Right ventricle myocardium inferior (tissue), 1 donor: ENCODE data around the gene CBL. TPM values are rescaled to one million over a fixed set of nuclear protein-coding genes. Genes with fewer than 3 reads are reported as not detected.
A peak's percentile ranks its signal among the peaks of the same experiment; 100 is the strongest.

Source experiments
- ATAC-seq: fragments of 200-7000 bp; cut with Tn5 transposase; one replicate; pipeline ENCODE4 v1.9.1; 2020; ENCODE audit warnings: mild to moderate bottlenecking, moderate library complexity
- DNase-seq: peaks from one replicate; pipeline ENCODE4 v3.0.0; 2021; ENCODE audit errors: missing footprints
- intact Hi-C: fragments of 100-400 bp; cut with DNase I; formaldehyde crosslinking; loops from one replicate; pipeline ENCODE4 v1.11.0; 2022
- total RNA-seq: library from RNA; stranded (reverse); fragmentation: NEBNext Ultra II Directional; extraction: Animal tissue kit (Norgen Biotek cat#: 25700); gene quantifications from one replicate; pipeline ENCODE4 v1.2.1, GENCODE V29; 2021
- donor health status: DM: no; HTN: yes; CAD: no; lungs with severe emphysema.

CBL gene
- total RNA-seq, 1 donor from 2014 or later: 7.1 TPM

DNA sequence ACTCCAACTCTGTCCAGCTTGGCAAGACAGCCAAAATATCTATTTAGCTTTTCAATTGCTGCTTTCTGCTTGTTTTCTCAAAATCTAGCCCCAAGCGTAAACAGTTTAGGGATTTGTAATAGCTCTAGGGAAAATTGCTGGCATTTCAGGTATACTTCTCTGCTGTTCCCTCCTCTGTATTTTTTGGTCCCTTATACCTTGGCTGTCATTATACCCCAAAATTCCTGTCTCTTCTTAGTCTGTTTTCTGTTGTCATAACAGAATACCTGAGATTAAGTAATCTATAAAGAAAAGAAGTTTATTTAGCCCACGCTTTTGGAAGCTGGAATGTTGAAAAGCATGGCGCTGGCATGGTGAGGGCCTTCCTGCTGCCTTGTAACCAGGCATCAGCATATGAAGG is 87.3 kb downstream of the CBL start:
- ATAC-seq (no peak), DNase-seq (no peak)
- intact Hi-C loops: no loop called here

- intact Hi-C loops: no loop called here
- DNase-seq (no peak), ATAC-seq (no peak)
Measured at GRCh38 chr11:119295178-119295577, 89.0 kb downstream of the CBL start.

DNA sequence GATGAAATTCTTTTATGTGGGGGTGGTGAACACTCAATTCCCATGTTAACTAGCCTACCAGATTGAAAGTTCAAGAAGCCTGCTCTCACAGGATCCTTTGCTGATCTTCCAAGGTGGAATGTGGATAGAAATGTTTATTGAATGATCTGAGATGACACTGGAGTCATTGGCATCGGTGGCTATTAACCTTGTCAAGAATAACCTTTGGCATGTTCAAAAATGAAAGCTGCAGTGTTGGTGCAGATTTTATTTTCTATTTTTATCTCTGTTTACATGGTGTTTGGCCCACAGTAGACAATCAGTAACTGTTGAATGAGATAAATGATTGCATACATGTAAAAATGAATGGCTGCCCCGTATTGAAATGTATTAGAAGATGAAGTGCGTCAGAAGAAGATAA is 91.8 kb downstream of the CBL start:
- ATAC-seq (no peak), DNase-seq (no peak)
- intact Hi-C loops: no loop called here

DNA sequence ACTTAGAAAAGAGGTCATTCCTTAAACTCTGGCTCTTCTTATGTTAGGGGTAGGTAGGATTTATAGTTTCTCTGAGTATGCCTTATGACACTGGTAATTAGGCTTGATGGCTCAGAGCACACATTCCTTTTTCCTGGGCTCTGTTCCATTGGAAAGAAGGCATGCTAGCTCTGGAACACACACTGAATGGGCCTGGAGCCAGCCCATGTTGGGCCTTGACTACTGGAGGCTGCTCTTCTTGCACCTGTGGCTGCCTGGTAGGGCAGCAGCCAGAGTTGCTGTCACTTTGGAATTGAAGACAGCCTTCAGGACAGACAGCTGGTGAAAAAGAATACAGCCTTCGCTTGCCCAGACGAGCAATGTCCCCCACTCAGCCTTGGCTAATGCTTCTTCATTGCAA is 92.6 kb downstream of the CBL start:
- intact Hi-C loops: no loop called here

DNA sequence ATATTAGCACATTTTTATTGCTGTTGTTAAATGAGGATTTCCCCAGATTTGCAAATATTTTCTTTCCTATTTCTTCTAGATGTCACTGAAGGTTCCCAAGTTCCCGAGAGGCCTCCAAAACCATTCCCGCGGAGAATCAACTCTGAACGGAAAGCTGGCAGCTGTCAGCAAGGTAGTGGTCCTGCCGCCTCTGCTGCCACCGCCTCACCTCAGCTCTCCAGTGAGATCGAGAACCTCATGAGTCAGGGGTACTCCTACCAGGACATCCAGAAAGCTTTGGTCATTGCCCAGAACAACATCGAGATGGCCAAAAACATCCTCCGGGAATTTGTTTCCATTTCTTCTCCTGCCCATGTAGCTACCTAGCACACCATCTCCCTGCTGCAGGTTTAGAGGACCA is 93.3 kb downstream of the CBL start:
- intact Hi-C loops: no loop called here
- no peak for DNase-seq
- no peak for ATAC-seq

More for the DNA sequence above, 92.6 kb downstream of the CBL start:
- ATAC-seq: peak; percentile 89
- DNase-seq: no peak

DNA sequence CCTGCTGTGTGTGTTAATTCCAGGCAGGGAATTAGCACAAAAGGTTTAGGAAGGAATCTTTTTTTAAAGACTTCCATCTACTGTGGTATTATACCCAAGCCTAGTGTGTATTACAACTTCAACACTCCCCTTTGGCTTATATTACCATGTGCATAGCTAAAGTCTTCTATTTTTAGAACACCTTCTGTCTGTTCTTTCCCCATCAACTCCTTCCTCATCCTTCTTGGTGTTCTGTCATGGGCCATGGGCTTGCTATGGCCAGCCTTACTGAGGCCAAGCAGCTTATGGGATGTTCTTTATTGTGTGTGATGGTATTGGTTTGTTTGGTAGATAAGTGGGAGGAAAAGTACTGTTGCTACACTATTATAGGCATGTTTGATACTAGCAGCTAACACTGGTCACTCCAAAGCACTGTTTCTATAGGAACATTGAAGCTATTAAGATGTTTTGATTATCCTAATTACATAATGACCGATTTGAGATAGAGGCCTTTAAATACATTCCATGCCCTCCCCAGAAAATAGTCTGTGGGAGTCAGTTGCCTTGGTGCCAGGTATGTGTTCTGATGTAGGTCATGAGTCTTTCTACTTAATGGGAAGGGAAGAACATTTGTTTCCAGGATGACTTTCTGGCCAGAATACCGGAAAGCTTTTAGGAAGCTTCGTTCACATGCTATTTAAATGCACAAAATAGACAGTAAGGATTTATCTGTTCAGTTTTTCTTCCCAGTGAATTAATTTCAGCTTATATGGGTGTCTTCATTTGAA is 94.2 kb downstream of the CBL start:
- DNase-seq (no peak), ATAC-seq (no peak)
- intact Hi-C loops: no loop called here

DNA sequence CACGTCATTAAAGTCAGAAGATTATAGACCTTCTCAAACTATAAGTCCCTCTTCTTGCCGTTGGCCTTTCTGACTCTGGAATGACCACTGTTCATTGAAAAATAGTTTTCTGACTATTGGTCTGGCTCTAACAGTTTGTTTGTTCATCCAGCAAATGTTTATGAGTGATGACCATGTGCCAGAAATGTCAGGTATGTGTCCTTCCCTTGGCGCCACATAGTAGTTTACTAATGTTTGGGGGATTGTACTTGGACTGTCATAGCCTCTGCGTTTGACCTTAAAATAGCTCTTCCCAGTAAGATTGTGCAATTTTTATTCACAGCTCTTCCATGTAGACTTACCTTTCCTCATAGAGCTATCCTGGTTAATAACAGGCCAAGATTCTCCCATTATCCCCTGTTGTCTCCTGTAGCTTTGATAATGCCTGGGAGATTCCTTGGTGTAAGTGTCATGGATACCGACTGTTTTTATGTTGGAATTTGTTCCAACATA is 97.1 kb downstream of the CBL start:
- intact Hi-C loops: no loop called here
- ATAC-seq (no peak), DNase-seq (no peak)

DNA sequence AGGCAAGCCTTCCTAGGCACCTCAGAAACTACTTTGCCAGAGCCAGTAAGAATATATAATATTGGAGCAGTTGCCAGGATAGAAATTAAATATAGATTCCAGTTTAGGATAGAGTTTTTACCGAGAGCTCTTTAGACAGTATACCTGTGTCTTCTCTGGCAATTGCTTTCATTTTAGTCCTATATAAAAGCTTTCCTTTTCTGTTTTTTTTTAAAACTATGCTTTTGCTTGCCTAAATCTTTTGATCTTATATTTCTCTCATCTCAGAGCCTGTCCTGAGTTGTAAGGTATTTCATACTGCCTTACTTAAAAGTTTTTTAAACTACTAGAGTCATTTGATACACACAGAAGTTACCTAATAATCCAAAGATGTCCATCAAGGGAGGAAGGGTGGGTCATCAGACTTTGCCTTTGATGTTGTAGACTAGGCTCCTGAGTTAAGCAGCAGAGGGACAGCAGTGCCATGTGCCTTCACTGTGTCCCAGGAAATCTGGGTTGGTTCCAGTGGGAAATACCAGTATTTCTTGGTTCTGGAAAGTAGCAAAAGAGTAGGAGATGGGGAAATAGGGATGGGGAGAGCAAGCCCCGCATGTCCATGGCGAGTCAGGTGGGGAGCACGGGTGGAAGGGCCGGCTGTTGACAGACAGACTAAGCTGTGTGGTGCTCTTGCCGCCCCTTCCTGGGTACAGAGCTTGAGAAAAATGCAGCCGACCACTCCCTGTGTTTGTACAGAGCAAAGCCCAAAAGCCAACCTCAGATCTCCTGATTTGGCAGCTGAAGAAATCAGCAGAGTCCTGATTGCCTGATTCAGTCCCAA is 99.6 kb downstream of the CBL start:
- DNase-seq: no peak
- intact Hi-C loops: no loop called here
- no peak for ATAC-seq

- intact Hi-C loops: no loop called here
- DNase-seq (no peak), ATAC-seq (peak; percentile 27)
Measured at GRCh38 chr11:119306373-119306890, 100.3 kb downstream of the CBL start.

- DNase-seq (no peak), ATAC-seq (no peak)
- intact Hi-C loops: no loop called here
Measured at GRCh38 chr11:119307219-119307618, 101.1 kb downstream of the CBL start.

DNA sequence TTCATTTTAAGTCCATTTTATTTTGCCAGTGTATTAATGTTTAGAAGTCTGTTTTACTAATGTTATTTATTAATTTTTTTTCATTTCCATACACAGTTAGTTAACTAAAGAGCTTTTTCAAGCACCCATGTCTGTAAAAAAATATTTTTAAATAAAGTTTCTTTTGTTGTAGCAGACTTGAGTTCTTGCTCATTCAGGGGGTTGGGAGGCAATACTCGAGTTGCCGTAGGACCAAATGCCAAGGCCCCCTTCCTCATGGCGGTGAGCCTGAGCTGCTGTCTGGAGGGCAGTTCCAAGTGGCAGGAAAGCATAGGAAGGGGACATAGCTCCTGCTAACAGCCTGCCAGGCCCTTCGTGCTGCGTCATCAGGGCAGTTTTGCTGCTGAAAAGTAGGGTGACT is 101.8 kb downstream of the CBL start:
- DNase-seq: no peak
- ATAC-seq: no peak
- intact Hi-C loops: no loop called here

GRCh38 chr11:119309411-119309810 is 103.3 kb downstream of the CBL start:
- no peak for ATAC-seq
- DNase-seq: no peak
- intact Hi-C loops: no loop called here

GRCh38 chr11:119309953-119310681 is 104.0 kb downstream of the CBL start:
- DNase-seq (no peak), ATAC-seq (no peak)
- intact Hi-C loops: no loop called here

DNA sequence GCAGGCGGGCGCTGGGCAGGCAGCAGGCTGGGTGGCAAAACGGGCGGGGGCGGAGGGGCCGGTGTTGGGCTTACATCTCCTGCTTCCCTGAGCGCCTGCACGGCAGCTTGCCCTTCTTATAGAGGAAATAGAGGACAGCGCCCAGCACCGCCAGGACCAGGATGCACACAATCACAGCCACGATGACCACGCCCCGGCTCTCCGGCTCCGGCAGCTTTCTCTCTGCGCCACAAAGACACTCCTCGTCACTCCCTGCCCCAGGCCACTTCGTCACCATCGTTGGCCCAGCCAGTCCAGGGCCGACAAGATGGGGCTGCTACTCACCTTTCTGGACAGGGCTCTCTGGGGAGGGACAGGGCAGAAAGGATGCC is 104.5 kb downstream of the CBL start:
- ATAC-seq (no peak), DNase-seq (no peak)
- intact Hi-C loops: no loop called here

DNA sequence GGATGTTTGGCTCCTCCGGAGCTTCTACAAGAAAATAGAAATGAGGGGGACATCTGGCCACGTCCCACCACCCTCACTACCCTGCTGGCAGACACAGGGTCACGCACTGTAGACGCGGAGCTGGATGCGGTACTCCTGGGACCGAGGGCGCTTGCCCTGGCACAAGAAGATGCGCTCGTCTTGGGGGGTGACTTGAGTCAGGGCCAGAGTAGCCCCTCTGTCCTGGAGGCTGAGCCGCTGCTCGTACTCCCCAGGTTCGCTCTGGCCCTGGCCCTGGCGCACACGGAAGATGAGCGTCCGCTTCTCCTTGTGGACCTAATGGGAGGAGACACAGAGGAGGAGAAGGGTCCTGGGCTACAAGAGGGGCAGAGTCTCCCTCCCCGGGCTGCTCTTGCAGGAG is 108.6 kb downstream of the CBL start:
- intact Hi-C loops: no loop called here
- ATAC-seq (no peak), DNase-seq (no peak)

- ATAC-seq: peak; percentile 40
- intact Hi-C loops: loop anchor here (2.0 kb wide), 1 partner anchor 111 kb away; no protein-coding TSS in a partner anchor
- DNase-seq: no peak
Measured at GRCh38 chr11:119315131-119316015, 109.2 kb downstream of the CBL start.

DNA sequence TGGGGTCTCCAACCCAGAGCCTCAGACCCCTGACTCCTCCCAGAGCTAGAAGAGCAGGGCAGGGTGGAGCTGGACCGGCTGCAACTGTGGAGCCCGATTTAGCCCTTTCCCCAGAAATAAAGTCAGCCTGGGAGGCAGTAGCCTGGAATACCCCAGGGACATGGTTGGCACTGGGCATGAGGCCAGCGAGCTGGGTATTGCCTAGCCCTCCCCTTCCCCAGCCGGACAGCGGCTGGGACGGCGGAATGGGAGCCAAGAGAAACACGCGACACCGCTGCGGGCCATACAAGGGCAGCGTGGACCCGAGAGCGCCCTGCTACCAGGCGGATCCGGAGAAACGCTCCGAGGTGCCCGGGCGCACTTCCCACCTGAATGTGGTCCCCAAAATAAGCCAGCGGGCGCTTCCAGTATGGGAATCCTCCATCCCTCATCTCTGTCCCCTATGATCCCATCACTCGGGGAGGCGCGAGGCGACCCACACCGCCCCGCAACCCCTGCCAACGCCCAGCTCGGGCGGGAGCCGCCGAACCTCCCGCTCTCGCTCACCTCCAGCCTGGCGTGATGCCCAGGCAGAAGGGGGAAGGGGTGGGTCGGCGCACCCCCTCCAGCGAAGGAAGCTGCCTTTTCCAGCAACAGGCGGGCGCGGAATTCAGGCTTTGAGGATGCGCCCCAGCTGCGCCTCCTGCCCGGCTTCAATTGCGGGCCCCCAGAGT is 110.0 kb downstream of the CBL start:
- no peak for DNase-seq
- intact Hi-C loops: loop anchor here (2.0 kb wide), 1 partner anchor 111 kb away; no protein-coding TSS in a partner anchor
- ATAC-seq: peak; percentile 12
